Uterus (tissue), 2 donors: Measurements from ENCODE around the gene CHD2.

Experiments used
- POLR2A ChIP-seq, 2 donors: fragments of 450-650 bp; IDR thresholded peaks; one replicate each; pipeline ENCODE4 v1.6.1; 2016; ENCODE audit warnings: antibody characterized with exemption in 2 of 2, mild to moderate bottlenecking in 1 of 2, moderate library complexity in 1 of 2
- TF ChIP-seq, protein P1 (sequence below), 4 experiments: fragments of 200-600 bp in 2 of 4; fragments of 450-650 bp in 2 of 4; sonication (generic) in 2 of 4; IDR thresholded peaks; one replicate each; pipeline ENCODE4 v1.5.1; 2016 to 2019; ENCODE audit warnings: antibody characterized with exemption in 4 of 4, mild to moderate bottlenecking in 2 of 4, moderate library complexity in 1 of 4

DNA sequence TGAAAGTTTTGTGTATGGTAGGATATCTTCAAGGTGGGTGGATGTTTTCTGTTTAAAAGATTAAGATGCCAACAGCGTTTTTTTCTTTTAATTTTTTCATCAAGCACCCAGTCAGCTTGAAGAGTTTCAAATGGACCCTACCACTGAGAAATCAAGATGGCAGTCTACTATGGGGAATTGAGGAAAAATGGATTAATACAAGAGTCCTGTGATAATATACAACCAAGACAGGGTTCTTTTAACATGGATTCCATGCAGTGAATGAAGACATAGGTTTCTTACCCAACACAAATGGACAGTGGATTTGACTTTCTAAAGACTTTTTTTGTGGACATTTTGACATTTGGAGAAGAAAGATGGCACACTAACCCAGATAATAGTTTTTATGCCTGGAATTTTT is 2.5 kb upstream of the CHD2 start:
- TF ChIP-seq, protein P1, sequence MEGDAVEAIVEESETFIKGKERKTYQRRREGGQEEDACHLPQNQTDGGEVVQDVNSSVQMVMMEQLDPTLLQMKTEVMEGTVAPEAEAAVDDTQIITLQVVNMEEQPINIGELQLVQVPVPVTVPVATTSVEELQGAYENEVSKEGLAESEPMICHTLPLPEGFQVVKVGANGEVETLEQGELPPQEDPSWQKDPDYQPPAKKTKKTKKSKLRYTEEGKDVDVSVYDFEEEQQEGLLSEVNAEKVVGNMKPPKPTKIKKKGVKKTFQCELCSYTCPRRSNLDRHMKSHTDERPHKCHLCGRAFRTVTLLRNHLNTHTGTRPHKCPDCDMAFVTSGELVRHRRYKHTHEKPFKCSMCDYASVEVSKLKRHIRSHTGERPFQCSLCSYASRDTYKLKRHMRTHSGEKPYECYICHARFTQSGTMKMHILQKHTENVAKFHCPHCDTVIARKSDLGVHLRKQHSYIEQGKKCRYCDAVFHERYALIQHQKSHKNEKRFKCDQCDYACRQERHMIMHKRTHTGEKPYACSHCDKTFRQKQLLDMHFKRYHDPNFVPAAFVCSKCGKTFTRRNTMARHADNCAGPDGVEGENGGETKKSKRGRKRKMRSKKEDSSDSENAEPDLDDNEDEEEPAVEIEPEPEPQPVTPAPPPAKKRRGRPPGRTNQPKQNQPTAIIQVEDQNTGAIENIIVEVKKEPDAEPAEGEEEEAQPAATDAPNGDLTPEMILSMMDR (IDR thresholded peaks at IDR 0.05) = no peak
- no peak for TF ChIP-seq POLR2A (IDR thresholded peaks at IDR 0.05)
